OCI-LY1 (cell line): ENCODE data around the gene PRRC2A.

Experiments
- CTCF ChIP-seq: fragments of 200-600 bp; sonication (generic), shearing (Covaris generic); IDR thresholded peaks from 2 replicates; pipeline ENCODE4 v1.5.1; 2017; ENCODE audit warnings: mild to moderate bottlenecking, antibody characterized with exemption, low read length, moderate library complexity, mixed read lengths
- EZH2 ChIP-seq: fragments of 200-600 bp; sonication (generic), shearing (Covaris generic); IDR thresholded peaks from 2 replicates; pipeline ENCODE4 v1.8.0; 2017; ENCODE audit warnings: borderline replicate concordance, mixed run types, mild to moderate bottlenecking, antibody characterized with exemption, low read length, moderate library complexity, mixed read lengths

DNA sequence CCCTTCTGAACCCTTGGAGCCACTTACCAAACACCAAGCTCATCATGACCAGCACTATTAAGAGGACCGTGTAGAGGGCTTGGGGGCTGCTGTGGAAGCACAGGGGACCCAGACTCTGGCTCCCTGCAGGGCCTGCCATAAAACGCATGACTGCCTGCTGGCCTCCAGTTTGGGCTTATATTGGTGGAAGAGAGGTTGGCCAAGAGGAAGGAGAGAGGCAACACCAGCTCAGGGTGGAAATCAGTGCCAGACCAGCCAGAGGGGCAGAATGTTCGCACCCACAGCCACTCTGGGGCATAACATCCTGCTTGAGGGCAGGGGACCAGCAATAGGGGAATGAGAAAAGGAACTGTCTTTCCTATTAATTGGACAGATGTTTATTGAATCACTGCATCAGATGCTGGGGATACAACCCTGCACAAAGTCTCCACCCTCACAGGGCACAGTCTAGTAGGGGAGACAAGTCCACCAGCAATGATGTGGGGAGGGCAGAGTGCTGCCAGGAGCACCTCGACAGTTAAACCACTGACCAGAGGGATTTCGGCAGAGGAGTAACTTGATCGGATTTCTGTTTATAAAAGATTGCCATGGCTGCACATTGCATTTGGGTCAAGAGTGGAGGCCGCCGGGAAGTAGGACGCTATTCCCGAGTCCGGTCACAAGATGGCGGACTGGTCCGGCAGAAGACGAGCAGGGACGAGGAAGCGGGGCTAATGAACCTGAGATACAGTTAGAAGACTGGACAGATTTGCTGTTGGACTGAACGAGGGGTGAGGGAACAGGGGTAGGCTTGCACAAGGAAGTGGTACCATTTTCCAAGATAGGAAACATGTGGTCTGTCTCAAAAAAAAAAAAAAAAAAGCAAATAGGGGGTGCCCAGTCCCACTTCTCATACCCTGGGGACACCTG, 60.0 kb downstream of the PRRC2A start, which contains the start of gene LY6G5C:
- TF ChIP-seq CTCF (peak; percentile 52), EZH2 (no peak)
